Activated effector memory CD4-positive, alpha-beta T cell treated with anti-CD3 and anti-CD28 coated beads, Interleukin-2, amount 50 U/mL, for 16 hours (primary cell): ENCODE measurements around the gene KCNMA1.
"Not testable (repeated sequence)": the region's sequence is repeated elsewhere in the genome, so short reads cannot be mapped to it uniquely, and the experiment has no call there.

ENCODE experiments used
- DNase-seq: peaks from one replicate; pipeline ENCODE4 v3.0.0-alpha.2; 2020

KCNMA1 gene

DNA sequence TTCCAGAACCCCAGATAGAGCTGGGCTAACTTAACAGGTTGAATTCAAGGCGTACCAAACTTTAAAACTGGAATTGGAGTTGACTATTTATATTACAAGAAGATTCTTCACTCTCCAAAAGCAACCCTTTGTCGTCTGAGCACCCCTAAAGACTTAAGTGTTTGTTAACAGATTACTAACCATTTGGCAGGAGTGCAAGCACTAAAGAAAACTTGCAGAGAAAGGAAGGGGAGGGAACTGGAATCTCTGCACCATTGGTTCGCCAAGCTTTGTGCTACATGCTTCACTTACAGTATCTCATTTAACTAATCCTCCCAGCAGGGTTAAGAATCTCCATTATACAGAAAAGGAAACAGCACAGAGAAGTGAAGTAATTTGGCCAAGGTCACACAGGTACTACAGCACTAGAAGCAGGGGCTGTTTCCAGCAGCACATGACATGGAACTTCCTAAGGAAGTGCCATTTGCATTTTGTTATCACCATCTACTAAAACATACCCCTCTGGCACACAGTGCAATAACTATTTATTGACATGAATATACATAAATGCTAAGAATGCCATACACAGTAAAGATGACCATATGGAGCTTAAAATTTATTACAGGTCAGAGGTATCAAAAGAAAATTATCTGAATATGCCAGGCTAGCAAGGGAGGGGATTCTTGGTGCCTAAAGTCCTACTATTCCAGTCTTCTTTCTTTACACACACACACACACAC is 201.2 kb downstream of the KCNMA1 start:
- no peak for DNase-seq

GRCh38 chr10:77433546-77433945 is 204.1 kb downstream of the KCNMA1 start:
- no peak for DNase-seq

GRCh38 chr10:77431980-77432797 is 205.4 kb downstream of the KCNMA1 start:
- no peak for DNase-seq

- no peak for DNase-seq
Measured at GRCh38 chr10:77431209-77431611, 206.4 kb downstream of the KCNMA1 start.

- DNase-seq = no peak
Measured at GRCh38 chr10:77430530-77430929, 207.1 kb downstream of the KCNMA1 start.

DNA sequence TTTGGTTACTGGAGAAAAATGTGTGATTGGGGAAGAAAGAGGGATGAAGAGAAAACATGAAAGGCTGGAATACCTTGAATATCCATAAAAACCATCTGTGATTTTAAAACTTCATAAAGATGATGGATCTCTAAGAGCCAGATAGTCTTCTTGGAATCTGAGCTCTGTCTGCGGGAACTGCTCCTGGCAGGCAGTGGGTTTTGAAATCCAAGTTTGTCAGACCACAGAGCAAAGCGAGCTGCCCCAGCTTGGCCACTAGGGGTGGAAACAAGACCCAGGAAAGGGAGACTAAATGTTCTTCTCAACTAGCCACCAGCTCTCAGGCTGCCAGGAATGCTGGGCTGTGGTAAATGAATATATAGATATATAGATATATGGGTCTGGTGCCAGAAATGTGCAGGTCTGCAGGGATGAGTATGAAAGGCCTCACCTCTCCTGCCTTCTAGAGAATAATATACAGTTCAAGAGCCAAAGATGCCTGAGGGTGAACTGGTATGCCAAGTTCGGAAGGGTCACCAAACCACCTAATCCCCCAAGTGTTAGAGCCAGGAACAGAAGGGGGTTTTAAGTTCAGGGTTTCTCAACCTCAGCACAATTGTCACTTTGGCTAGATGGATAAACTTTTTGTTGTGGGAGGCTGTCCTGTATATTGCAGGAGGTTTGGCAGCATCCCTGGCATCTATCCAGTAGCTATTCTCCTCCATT is 208.8 kb downstream of the KCNMA1 start:
- DNase-seq = no peak

DNA sequence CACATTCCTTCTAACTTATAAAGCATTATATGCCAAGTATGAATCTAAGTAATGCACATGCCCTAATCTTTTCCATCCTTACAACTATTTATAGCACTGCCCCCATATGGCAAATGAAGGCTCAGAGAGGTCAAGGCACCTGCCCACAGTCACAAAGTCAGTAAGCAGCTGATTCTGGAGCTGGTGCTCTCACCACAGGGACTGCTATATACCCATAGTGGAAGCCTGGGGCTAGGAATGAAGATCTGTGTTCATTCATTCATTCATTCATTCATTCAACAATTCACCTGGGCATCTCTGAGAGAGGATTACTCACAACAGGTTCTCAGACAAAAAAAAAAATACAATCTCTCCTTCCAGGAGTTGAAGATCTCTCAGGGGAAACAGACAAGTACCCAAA is 213.4 kb downstream of the KCNMA1 start:
- DNase-seq = no peak

GRCh38 chr10:77422491-77423338 is 214.9 kb downstream of the KCNMA1 start:
- DNase-seq = no peak

GRCh38 chr10:77421591-77421990 is 216.0 kb downstream of the KCNMA1 start:
- no peak for DNase-seq

DNA sequence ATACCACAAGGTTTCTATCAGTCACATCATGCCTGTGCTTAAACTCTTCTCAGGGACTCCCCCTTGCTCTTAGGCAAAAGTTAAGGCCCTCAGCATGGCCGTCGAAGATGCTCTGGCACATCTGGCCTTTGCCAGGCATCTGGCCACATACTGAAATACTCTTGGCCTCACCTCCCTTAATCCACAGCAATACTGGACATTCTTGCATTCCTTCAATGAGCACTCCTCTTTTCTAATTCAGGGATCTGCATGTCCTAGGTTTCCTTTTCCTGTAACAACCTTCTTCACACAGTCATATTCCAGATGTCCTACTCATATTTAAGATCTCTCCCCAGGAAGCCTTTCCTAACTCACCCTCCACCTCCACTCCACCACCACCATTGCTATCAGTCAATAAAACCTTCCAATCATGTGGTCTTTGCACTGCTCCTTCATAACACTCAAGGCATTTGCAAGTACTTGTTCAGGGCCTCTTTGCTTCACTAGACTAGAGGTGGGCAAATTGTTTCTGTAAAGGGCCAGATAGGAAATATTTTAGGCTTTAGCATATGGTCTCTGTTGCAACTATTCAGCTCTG is 216.6 kb downstream of the KCNMA1 start:
- no peak for DNase-seq

DNA sequence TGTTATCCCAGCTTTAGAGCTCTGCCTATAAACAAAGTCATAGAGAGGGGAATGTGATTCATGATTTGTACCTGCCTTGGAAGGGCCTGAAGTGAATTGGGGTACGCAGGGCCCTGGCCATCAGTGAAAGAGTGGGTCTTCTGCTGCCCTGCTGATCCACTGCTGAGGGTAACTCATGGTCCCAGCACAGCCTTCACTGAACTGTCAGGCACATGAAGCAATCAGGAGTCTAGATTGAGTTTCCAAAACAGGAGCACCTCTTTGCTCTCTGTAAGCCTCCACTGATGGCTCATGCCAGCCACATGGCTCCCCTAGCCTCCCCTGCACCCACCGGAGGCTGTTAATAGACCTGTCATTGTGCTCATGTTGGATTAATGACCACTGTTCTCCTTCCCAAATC is 217.6 kb downstream of the KCNMA1 start:
- no peak for DNase-seq

DNA sequence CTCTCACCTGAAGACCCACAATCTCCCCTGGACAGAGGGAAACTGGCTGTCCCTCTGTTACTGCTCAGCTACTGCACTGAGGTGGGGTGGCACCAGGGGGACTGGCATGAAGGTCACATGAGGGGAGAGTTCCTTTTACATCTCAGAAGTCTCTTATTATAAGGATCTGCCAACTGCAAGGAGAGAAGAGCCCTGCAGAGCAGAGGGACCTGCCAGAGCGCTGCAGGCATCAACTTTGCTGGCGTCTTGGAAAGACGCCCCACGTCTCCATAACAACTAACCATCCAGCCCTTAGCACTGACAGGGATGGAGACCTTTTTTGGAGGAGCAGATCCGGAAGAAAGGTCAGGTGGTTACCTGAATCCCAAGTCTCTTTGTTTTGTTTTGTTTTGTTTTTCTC is 218.6 kb downstream of the KCNMA1 start:
- no peak for DNase-seq

DNA sequence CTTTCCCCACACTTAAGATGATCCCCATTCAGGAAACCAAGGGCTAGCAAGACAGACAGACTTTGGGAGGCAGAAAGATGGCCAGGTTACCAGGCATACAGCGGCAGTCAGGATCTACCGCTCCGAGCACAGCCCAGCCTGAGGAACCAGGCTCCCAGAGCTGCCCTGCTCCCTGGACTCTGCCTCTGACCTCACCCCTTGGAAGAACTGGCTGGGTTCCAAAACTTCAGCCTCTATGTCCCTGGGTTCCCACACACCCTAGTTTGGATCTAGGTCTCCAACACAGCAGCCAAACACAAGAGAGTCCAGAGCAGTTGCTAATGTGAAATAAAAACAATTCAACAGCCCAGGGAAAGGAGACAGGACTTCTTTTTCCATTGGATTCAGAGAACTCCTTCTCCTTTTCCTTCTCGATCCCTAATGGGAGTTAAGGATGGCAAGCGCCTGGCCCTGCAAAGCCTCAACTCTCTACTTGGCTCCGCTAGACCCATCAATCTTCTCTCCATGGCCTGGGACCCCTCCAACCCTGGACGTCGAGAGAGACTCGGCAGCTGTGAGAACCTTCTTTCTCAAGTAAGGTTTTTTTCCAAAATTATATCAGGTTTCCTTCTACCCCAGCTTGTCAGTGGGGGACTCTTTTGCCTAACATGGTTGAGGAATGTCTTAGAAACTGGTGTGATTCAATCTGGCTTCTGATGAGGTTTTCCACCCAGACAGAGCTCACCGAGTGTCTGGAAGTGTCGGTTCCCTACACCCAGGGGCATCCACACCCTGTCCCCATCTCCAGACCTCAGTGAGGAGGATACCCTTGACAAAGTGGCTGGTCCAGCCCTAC is 219.6 kb downstream of the KCNMA1 start:
- no peak for DNase-seq

GRCh38 chr10:77417359-77417758 is 220.2 kb downstream of the KCNMA1 start:
- no peak for DNase-seq

DNA sequence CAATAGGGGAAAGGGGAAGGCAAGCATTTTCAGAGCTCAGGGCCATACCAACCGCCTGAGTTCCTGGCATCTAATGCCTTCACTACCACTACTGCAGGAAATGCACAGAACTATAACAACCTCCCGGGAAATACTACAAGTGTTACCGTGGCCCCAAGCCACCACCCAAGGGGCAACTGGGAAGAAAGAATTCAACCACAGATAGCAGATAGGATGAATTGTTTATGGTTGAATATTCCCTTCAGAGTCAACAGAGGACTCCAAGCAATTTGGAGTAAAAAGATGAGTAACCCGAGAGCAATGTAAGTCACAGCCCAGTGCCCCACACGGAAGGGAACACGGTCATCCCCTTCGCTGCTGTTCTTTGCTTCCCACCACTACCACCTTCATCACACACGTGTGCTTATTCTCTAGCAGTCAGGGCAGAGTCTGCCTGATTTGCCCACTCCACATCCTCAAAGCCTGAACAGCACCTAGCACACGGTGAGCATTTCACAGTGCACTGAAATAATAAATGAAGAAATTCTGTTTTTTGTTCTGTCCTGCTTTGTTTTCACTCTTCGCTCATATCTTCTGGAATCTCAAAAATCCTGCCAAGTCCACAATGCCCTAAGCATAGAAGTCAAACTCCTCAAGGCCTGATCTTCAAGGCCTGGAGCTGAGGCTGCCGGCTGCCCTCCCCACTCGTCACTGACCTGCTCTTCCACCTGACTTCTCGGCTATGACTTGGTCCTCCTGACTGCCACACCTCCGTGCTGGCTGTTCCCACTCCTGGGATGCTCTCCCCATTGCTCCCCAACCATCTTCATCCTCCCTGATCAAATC is 221.1 kb downstream of the KCNMA1 start:
- DNase-seq = no peak

- DNase-seq = no peak
Measured at GRCh38 chr10:77415313-77415960, 222.2 kb downstream of the KCNMA1 start.

DNA sequence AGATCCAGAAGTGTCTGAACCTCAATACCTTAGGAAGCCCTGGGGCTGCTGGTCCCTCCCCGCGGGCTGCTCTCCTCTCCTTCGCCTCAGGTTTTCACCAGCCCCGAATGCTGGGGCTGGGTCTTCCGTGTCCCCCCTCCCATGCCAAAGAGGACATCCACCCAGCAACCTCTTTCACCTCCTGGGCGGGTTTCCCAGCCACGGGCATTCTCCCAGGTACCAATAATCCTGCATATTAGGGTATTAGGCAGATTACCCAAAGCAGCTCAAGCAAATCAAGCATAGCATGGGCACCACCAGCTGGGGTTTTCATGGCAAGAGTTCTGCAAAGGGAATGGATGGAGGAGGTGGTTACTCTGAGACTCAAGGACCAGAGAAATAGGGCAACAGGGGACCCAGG is 224.4 kb downstream of the KCNMA1 start:
- no peak for DNase-seq

DNA sequence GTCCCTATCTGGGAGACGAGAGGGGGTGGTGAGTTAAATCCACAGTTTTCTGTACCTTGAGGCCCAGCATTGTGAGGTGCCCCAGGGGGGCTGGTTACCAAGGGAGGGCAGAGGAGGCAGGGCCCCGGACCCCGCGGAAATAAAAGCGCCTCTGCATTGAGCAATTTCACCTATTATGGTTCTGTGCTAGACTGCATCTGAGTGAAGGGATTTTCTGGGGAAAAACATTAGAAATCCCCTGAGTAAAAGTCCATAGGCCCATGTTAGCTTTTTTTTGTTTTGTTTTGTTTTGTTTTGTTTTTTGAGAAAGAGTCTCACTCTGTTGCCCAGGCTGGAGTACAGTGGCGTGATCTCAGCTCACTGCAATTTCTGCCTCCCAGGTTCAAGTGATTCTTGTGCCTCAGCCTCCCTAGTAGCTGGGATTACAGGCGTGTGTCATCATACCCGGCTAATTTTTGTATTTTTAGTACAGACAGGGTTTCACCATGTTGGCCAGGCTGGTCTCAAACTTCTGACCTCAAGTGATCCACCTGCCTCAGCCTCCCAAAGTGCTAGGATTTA is 225.0 kb downstream of the KCNMA1 start:
- DNase-seq = not testable (repeated sequence)

- no peak for DNase-seq
Measured at GRCh38 chr10:77411805-77412204, 225.8 kb downstream of the KCNMA1 start.

- no peak for DNase-seq
Measured at GRCh38 chr10:77410523-77410922, 227.1 kb downstream of the KCNMA1 start.
